Right lobe of liver (tissue), 4 donors: ENCODE data around the gene GSTA2.

Source experiments
- CTCF ChIP-seq, 4 donors: fragments of 200-600 bp in 3 of 4; fragments of 450-650 bp in 1 of 4; IDR thresholded peaks; one replicate each; pipeline versions ENCODE4 v1.5.1 to v1.8.0; 2016 to 2022; ENCODE audit warnings: antibody characterized with exemption in 4 of 4, mild to moderate bottlenecking in 2 of 4
- POLR2A ChIP-seq: fragments of 450-650 bp; IDR thresholded peaks from one replicate; pipeline ENCODE4 v1.6.1; 2017; ENCODE audit warnings: antibody characterized with exemption, mild to moderate bottlenecking
- donor health status: DM: no; HTN: no; CAD: no.
- donor health status: DM: no; HTN: no; CAD: no.
- donor health status: DM: no; HTN: yes; CAD: no.

GRCh38 chr6:52754443-52754842 lies 8.8 kb downstream of the GSTA2 start:
- TF ChIP-seq CTCF (IDR thresholded peaks at IDR 0.05) (no peak), POLR2A (no peak)
